LNCaP clone FGC (cell line): ENCODE data around the gene ACAP2.

Experiments
- DNase-seq: peaks from one replicate; pipeline ENCODE4 v3.0.0-alpha.2; 2011; ENCODE audit warnings: low read depth
- H3K4me3 ChIP-seq: 2 replicates; pipeline ENCODE4 v1.5.1; 2011; ENCODE audit warnings: mild to moderate bottlenecking, low read depth, low read length, control low read depth
- CTCF ChIP-seq: IDR thresholded peaks from 2 replicates; pipeline ENCODE4 v1.5.1; 2012; ENCODE audit warnings: mild to moderate bottlenecking; ENCODE audit not compliant: control insufficient read depth, insufficient read depth; ENCODE audit errors: extremely low read depth

Gene ACAP2

GRCh38 chr3:195263193-195263924, 179.5 kb downstream of the ACAP2 start:
- no peak for TF ChIP-seq CTCF
- H3K4me3 ChIP-seq = no peak overlapping the region
- DNase-seq = no peak

GRCh38 chr3:195261925-195262324, 180.9 kb downstream of the ACAP2 start:
- H3K4me3 ChIP-seq = no peak overlapping the region
- no peak for DNase-seq
- no peak for TF ChIP-seq CTCF

- H3K4me3 ChIP-seq = peak overlapping the region; percentile 64
- DNase-seq = no peak
- no peak for TF ChIP-seq CTCF
Observed at GRCh38 chr3:195260280-195260905, 182.4 kb downstream of the ACAP2 start.

- peak overlapping the region; percentile 64 for H3K4me3 ChIP-seq
- no peak for DNase-seq
- peak; percentile 87 for TF ChIP-seq CTCF
Observed at GRCh38 chr3:195259475-195260279, 183.1 kb downstream of the ACAP2 start.

GRCh38 chr3:195259154-195259474, 183.7 kb downstream of the ACAP2 start:
- no peak for TF ChIP-seq CTCF
- DNase-seq = no peak
- no peak overlapping the region; the same call in 1 of the 2 replicates for H3K4me3 ChIP-seq

GRCh38 chr3:195258449-195259153, 184.2 kb downstream of the ACAP2 start:
- no peak for TF ChIP-seq CTCF
- DNase-seq = no peak
- no peak overlapping the region for H3K4me3 ChIP-seq
